NCI-H345 treated with DMSO at 0.1 percent for 48 hours (cell line): ENCODE measurements around the gene LIPC.

Experiments
- DNase-seq: peaks from one replicate; lab custom pipeline; 2025; ENCODE audit not compliant: unreplicated experiment; lab: John Stamatoyannopoulos, UW

The LIPC gene

DNA sequence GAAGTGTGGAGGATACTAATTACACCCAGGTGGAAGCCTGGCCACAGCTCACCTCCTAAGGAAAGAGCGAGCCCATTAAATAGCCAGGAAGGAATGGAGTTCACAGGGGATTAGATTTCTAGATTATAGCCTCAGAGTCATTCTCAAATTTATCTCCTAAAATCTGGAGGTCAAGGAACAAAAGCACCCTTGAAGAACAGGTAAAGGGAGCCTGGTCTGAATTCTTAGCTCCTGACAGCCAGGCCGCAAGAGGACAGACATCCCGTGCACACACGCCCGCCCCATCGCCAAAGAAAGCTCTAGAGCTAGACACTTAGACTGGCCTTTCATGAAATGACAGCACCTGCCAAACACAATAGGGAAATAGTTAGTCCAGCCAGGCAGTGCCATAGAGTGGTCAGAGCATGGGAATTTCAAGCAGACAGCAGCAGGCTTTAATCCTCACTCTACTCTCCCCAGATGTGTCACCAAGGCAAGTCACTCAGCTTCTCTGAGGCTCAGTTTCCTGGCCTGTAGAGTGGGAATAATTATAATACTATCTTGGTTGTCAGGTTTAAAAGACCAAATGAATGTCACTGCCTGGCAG lies 59.2 kb downstream of the LIPC start:
- DNase-seq = no peak

DNA sequence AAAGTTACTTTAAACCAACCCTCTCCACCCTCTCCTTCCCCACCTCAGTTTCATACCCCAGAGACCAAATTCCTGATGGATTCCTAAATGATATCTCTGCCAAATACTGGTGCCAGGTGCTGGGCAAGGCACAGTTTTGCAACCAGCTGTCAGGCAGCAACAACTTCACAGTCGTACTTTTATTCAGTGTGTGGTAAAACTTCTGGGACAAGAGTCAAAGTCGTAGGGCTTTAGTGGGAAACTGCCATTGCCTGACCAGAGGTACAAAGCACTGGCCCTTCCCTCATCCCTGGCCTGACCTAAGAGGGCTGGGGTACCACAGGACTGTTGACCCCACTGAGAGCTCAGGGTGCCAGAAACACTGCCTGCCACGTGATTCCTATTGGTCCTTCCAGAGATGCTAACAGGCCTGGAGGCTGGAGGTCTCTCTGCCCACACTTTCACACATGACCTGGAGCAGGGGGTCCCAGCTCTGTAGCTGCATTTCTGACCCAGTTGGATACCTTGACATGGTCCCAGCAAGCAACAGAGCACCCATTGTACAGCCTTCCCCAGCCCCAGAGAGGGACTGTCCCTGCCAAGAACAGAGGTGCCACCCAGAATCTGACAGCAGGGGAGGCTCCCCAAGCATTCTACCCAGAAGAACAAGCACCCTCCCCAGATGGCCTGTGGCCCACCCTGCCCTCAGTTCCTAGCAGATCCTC lies 59.9 kb downstream of the LIPC start:
- no peak for DNase-seq

DNA sequence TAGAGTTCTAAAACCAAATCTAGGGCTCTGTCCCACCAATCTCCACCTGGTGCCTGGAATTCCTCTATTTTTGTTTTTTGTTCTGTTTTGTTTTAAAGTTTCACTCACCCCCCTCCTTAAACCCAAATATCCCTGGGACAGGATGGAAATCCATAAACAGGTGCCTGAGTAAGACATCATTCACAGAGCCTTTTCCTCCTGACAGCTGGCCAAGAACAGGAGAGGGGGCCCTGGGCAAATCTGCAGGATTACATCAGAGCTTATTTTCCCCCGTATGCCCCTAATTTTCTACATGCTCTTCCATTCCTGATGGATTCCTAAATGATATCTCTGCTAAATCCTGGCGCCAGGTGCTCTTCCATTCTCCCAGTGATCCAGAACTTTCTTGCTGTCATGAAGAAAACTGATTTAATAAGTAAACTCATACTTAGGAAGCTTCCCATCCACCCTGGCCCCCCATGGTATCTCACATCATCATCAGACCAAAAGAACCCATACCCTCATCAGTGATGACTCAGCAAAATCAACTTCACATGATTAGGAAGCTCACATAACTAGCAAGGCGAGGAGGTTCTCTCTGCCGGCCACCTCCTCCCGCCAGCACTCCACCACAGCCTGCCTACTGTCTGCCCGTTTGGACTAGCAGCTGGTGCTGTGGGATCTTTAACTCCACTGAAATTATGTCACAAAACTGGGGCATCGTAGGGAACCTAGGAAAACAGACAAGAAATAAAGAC lies 61.0 kb downstream of the LIPC start:
- DNase-seq = no peak

DNA sequence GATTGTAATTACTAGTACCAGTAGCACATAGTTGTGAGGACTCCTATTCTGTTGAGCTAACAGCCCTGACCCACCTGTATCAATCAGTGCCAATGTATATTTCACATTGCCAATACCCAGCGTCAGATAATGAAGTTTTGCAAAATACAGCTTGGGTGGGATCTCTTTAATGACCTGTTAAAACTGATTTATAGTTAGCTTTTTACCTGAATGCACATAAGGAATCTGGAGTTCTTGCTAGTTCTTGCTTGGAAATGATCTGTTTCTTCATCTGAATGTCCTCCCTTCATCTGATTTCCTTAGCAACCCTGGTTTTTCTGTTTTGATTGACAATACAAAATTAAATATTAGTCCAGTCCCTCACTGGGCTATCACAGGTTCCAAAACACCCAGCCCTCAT lies 62.8 kb downstream of the LIPC start:
- DNase-seq = no peak

DNA sequence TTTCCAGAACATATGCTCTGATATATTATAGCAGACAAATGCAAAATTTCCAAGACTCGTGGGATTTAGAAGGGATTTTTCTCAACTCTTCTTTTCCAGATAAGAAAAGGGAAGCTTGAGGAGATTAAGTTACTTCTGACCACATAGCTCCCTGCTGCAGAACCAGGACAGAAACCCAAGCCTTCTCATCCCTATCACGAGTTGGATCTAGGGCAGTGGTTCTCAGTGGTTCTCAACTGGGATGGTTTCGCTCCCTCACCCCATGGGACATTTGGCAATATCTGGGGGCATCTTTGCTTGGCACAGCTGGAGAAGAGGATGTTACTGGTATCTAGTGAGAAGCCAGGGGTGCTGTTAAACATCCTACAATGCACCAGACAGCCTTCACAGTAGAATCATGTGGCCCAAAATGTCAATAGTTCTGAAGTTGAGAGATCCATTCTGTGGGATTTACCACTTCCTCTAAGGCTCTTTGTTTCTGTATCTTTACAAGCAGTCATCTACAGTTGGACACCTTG lies 64.2 kb downstream of the LIPC start:
- no peak for DNase-seq

DNA sequence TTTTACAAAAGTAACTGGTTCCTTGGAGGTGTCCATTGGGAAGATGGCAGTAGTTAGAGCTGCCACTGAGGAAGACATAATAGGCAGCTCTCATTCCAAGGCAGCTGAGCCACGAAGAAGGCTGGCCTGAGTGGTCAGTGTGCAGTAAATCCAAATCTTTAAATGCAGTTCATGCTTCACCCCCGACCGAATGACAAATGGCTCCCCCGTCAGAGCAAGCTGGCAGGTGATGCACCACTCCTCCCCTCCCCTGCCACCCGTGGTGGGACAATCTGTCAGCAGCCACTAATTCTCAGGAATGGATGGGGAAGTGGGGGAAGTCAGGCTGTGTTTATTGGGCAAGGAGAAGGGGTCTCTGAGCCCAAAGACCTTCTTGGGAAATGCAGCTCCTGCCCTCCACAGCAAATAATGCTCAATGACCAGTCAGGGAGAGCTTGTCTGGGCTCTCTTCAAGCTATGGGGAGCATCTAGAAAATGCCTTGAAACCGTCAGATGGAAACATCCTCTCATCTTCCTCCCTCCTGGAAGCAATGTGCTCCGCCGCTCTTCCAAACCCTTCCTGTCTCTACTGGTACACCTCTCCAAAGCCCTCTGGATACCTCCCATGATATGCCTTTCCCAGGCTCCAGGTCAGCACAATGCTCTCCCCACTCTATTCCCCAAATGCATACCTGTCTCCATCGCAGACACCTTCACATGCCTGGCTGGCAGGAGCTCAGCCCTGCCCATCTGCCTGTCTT lies 65.4 kb downstream of the LIPC start:
- DNase-seq = no peak

DNA sequence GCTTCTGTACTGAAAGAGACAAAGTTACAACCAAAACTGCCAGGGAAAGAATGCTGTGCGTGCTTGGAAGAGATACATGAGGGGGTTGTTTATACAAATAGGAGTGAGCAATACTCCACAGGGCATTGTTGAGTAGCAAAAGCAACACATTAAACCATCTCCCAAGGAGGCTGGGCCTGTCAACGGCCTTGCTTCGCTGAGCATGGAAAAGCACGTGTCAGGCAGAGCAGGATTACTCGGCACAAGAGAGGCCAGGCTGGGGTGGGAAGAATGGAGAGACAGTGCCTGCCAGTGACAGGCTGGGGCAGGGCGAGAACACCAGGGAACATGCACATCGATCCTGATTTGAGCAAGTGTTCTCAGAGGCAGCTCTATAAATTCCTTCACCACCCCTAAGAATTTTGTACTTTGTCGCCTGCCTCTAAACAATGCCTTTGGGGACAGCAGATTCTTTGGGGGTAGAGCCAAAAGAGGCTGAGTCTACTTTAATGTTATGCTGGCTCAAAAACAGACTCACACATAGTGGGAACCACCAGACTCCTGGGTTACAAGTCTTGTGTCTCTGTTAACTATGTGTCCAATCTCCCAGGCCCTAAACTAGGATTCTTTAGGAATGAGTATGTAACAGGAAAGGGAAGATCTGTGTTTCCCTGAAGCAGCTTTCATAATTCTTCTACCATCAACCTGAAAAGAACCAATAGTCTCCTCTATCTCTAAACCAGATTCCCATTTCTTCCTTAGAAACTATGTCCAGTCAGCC lies 67.2 kb downstream of the LIPC start:
- DNase-seq = no peak

DNA sequence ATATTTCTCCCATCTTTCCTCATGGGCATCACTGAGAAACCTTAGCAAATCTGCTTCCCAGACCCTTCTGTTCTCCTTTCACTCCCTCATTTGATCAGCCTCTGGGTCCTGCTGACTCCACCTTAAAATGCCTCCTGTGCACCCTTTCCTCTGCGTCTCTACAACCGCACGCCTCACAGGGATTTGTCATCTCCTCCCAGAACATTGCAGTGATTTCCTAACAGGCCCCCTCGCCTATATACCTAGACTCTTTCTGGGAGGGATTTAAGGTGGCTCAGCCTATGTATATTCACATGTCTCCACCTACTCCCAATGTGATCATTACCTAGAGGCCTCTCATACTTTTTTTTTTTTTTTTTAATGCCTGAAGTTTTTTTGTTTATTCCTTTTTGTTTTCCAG lies 69.2 kb downstream of the LIPC start:
- DNase-seq = no peak

DNA sequence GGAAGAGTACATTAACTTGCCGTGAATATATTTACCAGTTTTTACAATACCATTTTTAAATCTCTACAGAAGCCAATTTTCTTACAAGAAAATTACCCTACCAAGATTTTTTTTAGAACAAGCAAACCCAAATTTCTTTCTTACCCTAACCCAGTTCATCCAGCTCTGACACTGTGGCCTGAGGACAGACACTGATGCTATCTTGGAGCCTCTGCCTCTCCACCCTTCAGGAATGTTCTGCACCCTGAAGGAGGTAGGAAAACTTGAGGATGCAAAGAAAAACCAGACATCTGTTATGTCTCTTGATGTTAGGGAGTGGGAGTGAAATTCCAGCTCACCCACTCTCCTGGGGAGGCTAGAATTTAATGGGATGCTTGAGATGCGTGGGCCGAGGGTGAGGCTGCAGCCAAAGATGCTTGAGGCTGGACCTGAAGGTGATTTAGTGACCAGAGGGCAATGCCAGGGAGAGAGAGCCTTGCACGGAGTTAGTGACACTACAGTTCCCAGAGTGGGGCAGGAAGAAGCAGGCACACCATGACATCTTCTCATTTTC lies 69.9 kb downstream of the LIPC start:
- no peak for DNase-seq

DNA sequence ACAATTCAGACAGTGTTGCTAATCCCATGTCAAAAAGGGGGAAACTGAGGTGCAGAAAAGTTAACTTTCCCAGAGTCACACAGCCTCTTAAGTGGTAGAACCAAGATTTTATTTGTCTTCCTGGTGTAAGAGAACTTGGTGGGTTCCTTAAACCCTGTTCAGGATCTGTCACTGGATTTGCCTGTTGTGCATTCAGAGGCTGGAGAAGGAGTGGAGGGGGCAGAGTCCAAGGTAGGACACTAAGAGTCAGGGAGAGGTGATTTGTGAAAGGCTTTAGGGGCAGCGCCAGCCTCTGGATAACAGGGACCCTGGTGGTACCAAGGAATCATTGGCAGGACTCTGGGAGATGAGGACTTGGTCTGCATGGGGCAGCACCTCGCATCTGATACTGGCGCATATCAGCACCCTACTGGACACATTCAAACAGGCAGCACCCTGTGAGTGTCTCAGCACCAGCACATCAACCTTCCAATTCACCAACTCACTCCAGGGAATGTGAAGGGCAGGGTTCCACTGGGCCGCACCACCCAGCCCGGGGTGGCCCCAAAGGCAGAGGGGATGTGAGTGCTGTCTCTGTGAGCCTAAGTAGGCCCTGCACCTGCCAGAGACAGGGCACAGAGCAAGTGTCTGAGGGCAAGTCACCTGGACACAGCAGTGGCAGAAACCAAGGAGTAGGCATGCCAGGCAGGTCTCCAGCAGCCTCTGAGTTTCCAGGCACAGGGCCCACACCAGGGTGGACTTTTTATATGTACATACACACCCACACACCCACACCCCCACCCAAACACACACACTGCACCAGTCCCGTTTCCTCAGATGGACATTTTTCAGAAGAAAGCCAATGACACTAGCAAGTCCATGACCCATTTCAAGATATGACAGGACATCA lies 71.6 kb downstream of the LIPC start:
- DNase-seq = no peak

DNA sequence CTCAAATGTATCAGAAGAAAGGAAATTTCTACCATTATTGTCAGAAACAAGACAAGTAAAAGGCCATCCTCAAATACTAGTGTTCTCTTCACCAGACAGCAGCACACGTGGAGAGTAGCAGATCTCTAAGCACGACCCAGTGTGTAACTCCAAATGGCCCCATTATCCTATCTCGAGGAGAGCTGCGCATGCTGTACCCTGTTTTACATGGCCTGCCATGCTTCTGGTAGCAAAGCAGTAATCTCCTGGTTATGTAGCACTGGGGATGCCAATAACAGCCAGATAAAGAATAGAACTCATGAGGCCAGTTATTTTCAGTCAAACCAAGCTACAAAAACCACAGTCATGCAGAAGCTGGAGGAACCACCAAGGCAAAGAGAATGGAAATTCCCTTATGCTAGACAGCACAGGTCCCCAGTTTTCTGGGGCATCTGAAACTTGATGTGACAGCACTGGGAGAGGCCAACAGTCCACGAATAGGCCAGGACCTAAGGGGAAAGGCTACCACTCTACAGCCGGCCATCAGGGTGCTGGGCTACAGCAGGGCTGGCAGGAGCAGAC lies 73.0 kb downstream of the LIPC start:
- DNase-seq = no peak

DNA sequence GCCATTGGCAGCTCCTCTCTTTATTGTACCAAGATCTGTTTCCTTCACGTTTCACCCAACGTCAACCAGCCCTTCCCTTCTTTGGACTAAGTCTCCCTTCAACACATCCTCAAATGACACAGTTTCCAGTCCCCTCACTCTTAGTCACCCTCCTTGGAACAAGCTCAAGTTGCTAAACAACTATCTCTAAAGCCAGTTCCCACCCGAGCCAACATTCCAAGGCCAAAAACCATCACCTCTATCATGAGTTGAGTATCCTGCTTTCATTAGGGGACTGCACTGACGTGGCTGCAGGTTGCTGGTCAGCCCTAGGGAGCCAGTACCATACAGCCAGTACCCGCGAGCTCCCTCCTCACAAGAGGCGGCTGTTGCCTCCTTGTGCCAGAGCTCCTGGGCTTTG lies 73.8 kb downstream of the LIPC start:
- DNase-seq = no peak

DNA sequence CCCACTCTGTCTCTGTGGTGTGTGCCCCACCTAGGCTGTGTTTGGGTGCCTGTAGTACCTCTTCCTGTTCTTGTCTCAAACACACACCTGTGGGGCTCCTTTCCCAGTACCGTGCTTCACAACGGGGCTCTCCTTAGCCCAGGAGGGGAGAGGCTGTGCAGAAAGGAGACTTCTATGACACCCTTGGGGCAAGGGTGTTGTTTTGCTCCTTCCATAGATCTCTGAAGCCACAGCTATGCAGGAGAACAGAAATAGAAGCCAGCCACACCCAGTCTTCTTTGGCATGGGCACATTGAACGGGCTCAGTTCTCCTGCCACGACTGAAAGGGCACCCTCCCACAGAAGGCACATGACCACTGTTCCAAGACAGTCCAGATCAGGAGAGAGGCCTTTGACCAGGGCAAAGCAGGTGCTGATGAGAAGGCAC lies 74.3 kb downstream of the LIPC start:
- DNase-seq = no peak

DNA sequence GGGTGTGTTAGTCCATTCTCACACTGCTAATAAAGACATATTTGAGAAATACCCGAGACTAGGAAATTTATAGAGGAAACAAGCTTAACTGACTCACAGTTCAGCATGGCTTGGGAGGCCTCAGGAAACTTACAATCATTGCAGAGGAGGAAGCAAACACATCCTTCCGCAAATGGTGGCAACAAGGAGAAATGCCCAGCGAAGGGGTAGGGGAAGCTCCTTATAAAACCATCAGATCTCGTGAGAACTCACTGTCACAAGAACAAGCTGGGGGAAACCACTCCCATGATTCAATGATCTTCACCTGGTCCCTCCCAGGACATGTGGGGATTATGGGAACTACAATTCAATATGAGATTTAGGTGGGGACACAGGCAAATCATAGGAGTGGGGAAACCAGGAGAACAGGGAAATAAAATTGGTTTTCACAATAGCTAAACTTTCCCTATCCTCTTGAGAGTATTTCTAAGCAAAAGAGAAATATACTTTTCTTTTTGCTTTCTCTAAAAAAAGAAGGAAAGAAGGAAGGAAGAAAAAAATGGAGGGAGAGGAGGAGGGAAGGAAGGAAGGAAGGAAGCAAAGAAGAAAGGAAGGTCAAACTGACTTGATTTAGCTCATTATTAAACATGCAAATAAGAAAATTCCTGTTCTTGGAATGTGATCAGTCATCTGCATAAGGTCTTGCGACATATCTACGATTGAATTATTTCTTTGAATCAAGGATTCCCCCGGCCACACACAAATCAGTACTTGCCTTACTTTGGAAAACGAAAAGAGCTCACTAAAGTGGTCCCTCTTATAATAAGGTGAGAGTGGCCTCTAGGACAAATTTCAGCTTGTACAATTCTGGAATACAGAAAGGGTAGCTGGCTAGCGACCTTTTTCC lies 75.2 kb downstream of the LIPC start:
- no peak for DNase-seq

DNA sequence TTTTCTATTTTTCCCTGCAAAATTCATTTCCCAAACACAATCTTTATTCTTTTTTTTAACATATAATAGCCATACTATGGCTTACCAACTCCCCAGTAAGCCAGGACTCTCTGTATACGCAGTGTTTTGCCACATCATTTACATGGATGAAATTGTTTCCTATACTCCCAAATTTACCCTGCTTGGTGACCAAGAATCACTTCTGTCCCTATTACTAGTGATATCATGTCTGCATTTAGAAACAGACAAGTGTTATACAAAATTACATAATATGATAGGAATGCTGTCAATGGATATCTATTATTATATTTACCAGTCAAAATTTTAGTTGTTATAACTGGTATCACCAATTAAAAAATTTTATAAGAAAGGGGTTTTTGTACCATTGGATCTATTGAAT lies 77.8 kb downstream of the LIPC start:
- no peak for DNase-seq

DNA sequence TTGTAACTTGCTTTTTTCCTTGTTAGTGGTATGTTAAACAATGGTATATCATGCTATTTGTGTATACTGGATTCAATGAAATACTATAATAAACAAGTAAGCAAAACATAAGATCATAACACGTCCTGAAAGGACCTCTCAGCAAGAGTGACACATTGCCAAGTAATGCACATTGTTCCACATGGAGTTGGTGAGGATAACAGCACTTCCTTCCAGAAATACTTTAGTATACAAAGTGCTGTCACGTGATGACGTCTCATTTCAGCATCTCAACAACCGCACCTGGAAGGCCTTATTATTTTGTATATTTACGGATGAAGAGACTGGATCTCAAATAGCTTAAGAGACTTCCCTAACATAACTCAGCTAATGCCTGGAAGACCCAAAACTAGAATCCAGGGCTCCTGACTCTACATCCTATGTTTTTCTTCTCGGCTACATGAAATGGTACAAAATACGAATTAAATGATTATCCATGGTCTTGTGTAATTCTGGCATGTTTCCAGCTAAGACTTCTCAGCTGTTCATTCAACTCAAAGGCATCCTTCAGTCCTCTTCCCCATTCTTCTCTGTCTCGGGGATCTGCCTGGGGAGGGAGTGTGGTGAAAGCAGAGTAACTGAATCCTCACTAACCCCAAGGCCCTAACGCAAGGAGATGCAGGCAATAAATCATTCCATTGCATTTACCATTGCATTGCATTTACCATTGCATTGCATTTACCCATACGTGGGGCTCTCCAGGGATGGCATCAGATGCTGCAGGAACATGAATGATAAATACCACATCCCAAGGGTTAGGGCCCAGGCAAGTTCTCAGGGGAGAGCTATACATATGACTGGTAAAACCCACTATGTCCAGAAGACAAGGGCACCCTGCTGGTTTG lies 79.2 kb downstream of the LIPC start:
- no peak for DNase-seq

DNA sequence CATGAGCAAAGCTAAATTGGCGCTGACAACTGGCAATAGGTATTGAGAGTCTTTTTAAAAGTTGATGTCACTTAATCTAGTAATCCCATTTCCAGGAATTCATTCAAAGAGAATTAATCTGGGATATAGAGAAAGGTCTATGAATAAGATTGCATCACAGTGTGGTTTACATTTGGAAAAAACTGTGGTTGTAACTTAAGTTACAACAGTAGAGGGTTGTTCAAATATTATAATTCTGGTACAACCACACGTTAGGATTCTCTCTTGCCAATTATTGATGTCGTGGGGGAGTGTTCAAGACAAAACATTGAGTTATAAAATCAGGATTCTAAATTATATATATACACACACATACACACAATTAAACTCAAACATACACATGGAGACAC lies 79.8 kb downstream of the LIPC start:
- DNase-seq = no peak
